Measurements from ENCODE around the gene SOX18. TPM values are rescaled to one million over a fixed set of nuclear protein-coding genes. Genes with fewer than 3 reads are reported as not detected.

Gene SOX18
- total and polyA plus RNA-seq, 2 of the 13 experiments (the other 11 are each of a cell fraction or from before 2014, with no cell fraction given), result 1.6 to 1.9 TPM

- TF ChIP-seq RERE (CRISPR knock-in tag; IDR thresholded peaks at IDR 0.05; ENCODE audit: low read depth), result peak; percentile 54; the same call in 1 of the 2 replicates
- peak; percentile 32; the same call in 1 of the 2 replicates for TF ChIP-seq HNF4A (CRISPR knock-in tag; IDR thresholded peaks at IDR 0.05)
- peak; percentile 84; the same call in 1 of the 2 replicates for TF ChIP-seq ZBTB44 (CRISPR knock-in tag; IDR thresholded peaks at IDR 0.05)
- TF ChIP-seq SOX5 (CRISPR knock-in tag; IDR thresholded peaks at IDR 0.05; ENCODE audit: borderline replicate concordance), result peak; percentile 75
- TF ChIP-seq TIGD3 (CRISPR knock-in tag; IDR thresholded peaks at IDR 0.05; ENCODE audit: borderline replicate concordance), result no peak; the same call in 1 of the 2 replicates
- no peak for TF ChIP-seq ZNF670 (CRISPR knock-in tag; IDR thresholded peaks at IDR 0.05; ENCODE audit: borderline replicate concordance)
- TF ChIP-seq FOXP4 (CRISPR knock-in tag; IDR thresholded peaks at IDR 0.05), result peak; percentile 40; the same call in 1 of the 2 replicates
- no peak for TF ChIP-seq ZNF362 (CRISPR knock-in tag; IDR thresholded peaks at IDR 0.05; ENCODE audit: borderline replicate concordance)
- no peak for TF ChIP-seq RNF2 (conservative IDR thresholded peaks at IDR 0.05; ENCODE audit: low read depth)
- TF ChIP-seq ZNF317 (CRISPR knock-in tag; IDR thresholded peaks at IDR 0.05), result 0 out of 2 replicates have a peak, but pooled peaks have one; percentile 7
- TF ChIP-seq STAT5B (CRISPR knock-in tag; IDR thresholded peaks at IDR 0.05), result 0 out of 2 replicates have a peak, but pooled peaks have one; percentile 87
- TF ChIP-seq JUND (CRISPR knock-in tag; IDR thresholded peaks at IDR 0.05), result no peak
- 0 out of 2 replicates have a peak, but pooled peaks have one; percentile 12 for TF ChIP-seq HOXA9 (CRISPR knock-in tag; IDR thresholded peaks at IDR 0.05; ENCODE audit: borderline replicate concordance)
Observed at GRCh38 chr20:64055893-64056638, 6.6 kb upstream of the SOX18 start (continued).

All from HepG2 (cell line).